Prostate gland (tissue), 2 donors: Measurements from ENCODE around the gene TCF12.

ENCODE experiments used
- CTCF ChIP-seq, 4 experiments: fragments of 200-600 bp in 2 of 4; fragments of 450-650 bp in 2 of 4; sonication (generic) in 2 of 4; IDR thresholded peaks; 1 replicate in 3 of 4; 2 replicates in 1 of 4; pipeline ENCODE4 v1.5.1; 2016 to 2019; ENCODE audit warnings: antibody characterized with exemption in 4 of 4, mild to moderate bottlenecking in 2 of 4, moderate library complexity in 2 of 4
- POLR2A ChIP-seq: fragments of 450-650 bp; IDR thresholded peaks from one replicate; pipeline ENCODE4 v1.6.1; 2016; ENCODE audit warnings: antibody characterized with exemption, mild to moderate bottlenecking
- POLR2AphosphoS5 ChIP-seq: sonication (generic); formaldehyde crosslinking; IDR thresholded peaks from one replicate; pipeline ENCODE4 v1.6.1; 2017; ENCODE audit warnings: antibody characterized with exemption

DNA sequence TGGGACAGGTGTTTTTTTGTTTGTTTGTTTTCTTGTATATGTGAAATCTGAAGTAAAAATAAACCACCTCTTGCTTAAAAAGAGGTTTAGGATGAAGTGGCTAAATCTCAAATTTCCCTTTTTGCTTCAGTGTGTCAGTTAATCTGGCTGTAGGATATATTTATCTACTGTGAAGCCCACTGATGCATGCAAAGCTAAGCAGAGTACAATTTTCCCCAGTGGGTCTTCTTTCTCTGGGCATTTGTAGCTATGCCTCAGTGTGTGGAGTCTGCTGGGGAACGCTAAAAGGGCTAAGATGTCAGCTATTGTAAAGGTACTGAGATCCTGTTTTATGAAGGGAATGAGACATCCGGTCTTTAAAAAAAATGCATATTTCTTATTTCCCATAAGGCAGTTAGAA lies 190.6 kb downstream of the TCF12 start:
- TF ChIP-seq POLR2A (no peak), CTCF (IDR thresholded peaks at IDR 0.05) (no peak), POLR2AphosphoS5 (no peak)
